ENCODE results near the gene DDX20. TPM values are rescaled to one million over a fixed set of nuclear protein-coding genes. Genes with fewer than 3 reads are reported as not detected.

DDX20 gene
- total RNA-seq, 4 donors from 2014 or later: 16.8 to 24.4 (median 21.5) TPM

DNA sequence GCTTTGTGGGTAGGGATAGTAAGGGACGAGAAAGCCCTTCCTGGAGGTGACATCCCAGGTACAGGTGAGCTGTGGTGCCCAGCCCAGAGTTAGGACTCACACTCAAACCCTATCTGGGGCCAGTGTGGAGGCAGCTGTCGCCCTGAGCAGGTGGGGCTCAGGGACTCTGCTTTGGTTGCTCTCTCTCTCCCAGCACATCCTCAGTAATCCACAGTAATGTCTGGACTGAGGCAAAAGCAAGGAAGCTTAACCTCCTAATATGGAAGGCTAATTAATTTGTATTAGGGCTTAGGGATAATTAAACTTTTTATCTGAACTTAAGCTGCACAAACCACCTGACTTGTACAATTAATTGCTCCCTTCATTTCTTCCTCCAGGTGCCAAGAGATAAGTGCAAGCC lies 38.2 kb downstream of the DDX20 start:
- TF ChIP-seq, protein P1, sequence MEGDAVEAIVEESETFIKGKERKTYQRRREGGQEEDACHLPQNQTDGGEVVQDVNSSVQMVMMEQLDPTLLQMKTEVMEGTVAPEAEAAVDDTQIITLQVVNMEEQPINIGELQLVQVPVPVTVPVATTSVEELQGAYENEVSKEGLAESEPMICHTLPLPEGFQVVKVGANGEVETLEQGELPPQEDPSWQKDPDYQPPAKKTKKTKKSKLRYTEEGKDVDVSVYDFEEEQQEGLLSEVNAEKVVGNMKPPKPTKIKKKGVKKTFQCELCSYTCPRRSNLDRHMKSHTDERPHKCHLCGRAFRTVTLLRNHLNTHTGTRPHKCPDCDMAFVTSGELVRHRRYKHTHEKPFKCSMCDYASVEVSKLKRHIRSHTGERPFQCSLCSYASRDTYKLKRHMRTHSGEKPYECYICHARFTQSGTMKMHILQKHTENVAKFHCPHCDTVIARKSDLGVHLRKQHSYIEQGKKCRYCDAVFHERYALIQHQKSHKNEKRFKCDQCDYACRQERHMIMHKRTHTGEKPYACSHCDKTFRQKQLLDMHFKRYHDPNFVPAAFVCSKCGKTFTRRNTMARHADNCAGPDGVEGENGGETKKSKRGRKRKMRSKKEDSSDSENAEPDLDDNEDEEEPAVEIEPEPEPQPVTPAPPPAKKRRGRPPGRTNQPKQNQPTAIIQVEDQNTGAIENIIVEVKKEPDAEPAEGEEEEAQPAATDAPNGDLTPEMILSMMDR (IDR thresholded peaks at IDR 0.05; ENCODE audit: low read depth): no peak

DNA sequence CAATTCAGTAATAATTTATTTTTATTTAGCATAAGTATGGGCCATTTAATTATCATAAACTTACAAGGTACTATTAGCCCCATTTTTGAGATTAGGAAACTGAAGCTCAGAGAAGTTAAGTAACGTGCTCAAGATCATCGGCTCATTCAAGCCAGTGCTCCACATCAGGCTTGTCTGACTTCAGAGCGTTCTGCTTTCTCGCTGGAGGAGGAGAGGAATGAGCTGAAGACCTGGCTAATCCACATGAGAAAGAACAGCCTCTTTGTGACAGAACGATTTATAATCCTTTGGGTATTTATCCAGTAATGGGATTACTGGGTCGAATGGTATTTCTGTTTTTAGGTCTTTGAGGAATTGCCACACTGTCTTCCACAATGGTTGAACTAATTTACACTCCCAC lies 39.7 kb downstream of the DDX20 start:
- TF ChIP-seq, protein P1 (IDR thresholded peaks at IDR 0.05; ENCODE audit: low read depth): no peak

DNA sequence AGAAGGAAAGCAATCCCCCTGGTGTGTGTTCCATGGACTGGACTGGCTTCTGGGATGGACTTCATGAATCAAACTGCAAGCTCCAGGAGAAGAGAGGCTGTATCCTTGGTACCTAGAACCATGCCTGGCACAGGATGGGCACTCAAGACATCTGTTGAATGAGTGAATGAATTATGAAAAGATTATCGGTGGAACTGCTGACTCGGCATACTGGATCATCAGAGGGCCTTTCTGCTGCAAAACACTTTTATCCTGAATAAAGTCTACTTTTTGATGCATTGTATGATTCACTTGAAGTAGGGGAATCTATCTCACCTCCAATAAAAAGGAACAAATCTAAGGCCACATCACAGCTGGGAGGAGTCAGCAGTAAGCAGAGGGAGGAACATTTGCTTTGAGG lies 42.9 kb downstream of the DDX20 start:
- TF ChIP-seq, protein P1 (IDR thresholded peaks at IDR 0.05; ENCODE audit: low read depth): no peak

DNA sequence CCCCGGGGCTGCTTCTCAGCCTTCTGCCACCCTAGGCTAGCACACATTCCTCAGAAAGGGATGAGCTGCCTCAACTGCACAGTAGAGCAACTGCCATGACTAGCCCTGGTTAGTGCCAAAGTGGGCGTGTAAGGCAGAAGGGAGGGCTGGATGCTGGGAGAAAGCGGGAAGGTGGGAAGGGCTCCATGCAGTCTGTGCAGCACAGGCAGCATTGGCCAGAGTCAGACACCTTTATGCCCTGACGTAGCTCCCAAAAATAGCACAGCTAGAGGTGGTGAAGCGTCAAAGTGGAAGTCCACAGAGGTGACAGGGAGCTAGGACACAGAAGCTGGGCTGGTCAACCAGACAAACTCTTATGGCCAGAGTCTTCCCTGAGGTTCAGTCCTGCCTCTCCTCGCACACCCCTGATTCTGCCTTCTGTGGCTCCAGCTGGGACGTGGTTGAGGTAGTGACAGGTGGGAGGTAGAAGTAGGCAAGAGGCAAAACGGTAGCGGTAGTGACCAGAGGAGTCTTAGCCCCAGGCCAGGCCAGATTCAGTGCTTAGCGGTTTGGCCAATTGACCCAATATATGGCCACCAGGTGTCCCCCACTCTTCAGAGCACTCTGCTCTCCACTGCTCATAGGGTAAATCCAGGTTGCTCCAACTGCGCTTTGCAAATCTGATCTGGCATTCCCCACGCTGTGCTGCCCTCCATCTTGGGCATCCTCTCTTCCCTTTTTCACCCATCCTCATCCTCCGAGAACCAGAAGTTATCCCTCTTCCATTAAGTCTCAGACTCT lies 45.6 kb downstream of the DDX20 start:
- TF ChIP-seq, protein P1 (IDR thresholded peaks at IDR 0.05; ENCODE audit: low read depth): no peak

DNA sequence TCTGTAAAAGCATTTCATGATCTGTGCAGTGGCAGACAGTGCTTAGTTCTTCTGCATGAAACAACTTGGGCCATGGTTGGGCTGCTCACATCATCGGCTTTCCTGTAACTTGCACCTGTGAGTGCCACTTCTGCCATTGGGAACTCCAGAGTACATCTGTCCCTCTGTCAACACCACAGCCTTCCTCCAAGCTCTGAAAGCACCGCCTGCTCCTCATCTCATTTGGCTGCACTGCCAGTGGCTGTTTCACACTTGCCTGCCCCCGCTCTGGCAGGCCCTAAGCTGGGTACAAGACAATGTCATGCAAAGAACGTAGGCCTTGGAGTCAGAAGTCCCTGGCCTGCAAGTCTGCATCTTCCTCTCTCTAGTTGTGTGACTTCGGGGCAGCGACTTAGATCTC lies 46.4 kb downstream of the DDX20 start:
- TF ChIP-seq, protein P1 (IDR thresholded peaks at IDR 0.05; ENCODE audit: low read depth): no peak

DNA sequence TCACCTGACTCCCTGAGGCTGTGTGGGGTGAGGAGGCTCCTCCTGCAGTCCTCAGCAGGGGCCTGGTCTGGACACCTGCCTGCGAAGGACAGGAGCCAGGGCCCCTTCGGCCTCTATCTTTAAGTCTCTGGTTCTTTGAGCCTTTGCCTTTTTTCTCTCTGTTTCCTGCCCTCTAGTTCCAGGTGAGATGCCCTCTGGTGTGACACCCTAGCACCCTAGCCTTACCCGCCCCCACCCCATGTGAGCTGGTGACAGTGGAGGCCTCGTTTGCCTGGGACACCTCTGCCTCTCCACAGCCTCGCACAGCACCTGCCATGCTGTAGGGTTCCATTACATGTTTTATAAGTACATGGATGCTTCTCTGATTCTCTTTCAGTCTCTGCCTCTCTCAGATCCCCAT lies 47.3 kb downstream of the DDX20 start:
- TF ChIP-seq, protein P1 (IDR thresholded peaks at IDR 0.05; ENCODE audit: low read depth): no peak

DNA sequence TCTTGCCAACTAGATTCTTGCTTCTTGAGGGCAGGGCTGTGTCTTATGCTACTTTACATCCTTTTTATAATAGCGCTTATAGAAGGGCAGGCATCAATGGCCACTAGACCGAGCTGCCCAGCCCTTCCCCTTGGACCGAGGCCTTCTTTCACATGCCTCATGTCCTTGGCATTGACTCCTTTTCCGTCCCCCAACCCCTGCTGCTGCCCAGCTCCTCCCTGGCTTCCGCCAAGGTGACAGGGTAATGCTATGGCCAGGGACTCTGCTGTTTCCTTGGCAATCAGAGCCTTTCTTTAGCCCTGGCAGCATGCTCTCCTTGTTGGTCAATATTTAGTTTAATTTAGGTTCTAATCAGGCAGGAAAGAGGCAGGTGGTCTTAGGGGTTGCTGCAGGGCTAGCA lies 48.2 kb downstream of the DDX20 start:
- TF ChIP-seq, protein P1 (IDR thresholded peaks at IDR 0.05; ENCODE audit: low read depth): no peak

Data from subcutaneous adipose tissue (tissue), 4 donors.